ENCODE results near the gene TM9SF4.

Gene TM9SF4

GRCh38 chr20:32157611-32158010, 48.1 kb downstream of the TM9SF4 start:
- no peaks in the 10 kb centered on the region for H3K9me3 ChIP-seq (ENCODE audit: control insufficient read depth in 2 of 2, low read length in 2 of 2)
- peaks cover 53 to 61% of the 10 kb centered on the region in 2 donors for H3K36me3 ChIP-seq (ENCODE audit: control insufficient read depth in 2 of 2, insufficient read depth in 2 of 2, low read length in 2 of 2)
- no peak overlapping the region for H3K27ac ChIP-seq (ENCODE audit: low read length)
- H3K9ac ChIP-seq (ENCODE audit: low read length in 2 of 2): no peak overlapping the region
- peaks cover 3% of the 10 kb centered on the region for H3K4me1 ChIP-seq (ENCODE audit: control insufficient read depth, insufficient read depth, low read length)
- H3K4me3 ChIP-seq (ENCODE audit: low read length in 2 of 2): no peak overlapping the region
- no peaks in the 10 kb centered on the region for H3K27me3 ChIP-seq (ENCODE audit: control insufficient read depth in 1 of 2, insufficient read depth in 2 of 2, low read length in 2 of 2)

GRCh38 chr20:32158351-32158750, 48.8 kb downstream of the TM9SF4 start:
- no peak overlapping the region for H3K4me3 ChIP-seq (ENCODE audit: low read length in 2 of 2)
- no peak overlapping the region for H3K27ac ChIP-seq (ENCODE audit: low read length)
- no peak overlapping the region for H3K9ac ChIP-seq (ENCODE audit: low read length in 2 of 2)
- H3K27me3 ChIP-seq (ENCODE audit: control insufficient read depth in 1 of 2, insufficient read depth in 2 of 2, low read length in 2 of 2): no peaks in the 10 kb centered on the region
- no peaks in the 10 kb centered on the region for H3K9me3 ChIP-seq (ENCODE audit: control insufficient read depth in 2 of 2, low read length in 2 of 2)
- peaks cover 48 to 54% of the 10 kb centered on the region in 2 donors for H3K36me3 ChIP-seq (ENCODE audit: control insufficient read depth in 2 of 2, insufficient read depth in 2 of 2, low read length in 2 of 2)
- peaks cover 3% of the 10 kb centered on the region for H3K4me1 ChIP-seq (ENCODE audit: control insufficient read depth, insufficient read depth, low read length)

- no peaks in the 10 kb centered on the region for H3K9me3 ChIP-seq (ENCODE audit: control insufficient read depth in 2 of 2, low read length in 2 of 2)
- no peak overlapping the region for H3K27ac ChIP-seq (ENCODE audit: low read length)
- no peak overlapping the region for H3K4me3 ChIP-seq (ENCODE audit: low read length in 2 of 2)
- no peaks in the 10 kb centered on the region for H3K27me3 ChIP-seq (ENCODE audit: control insufficient read depth in 1 of 2, insufficient read depth in 2 of 2, low read length in 2 of 2)
- no peak overlapping the region for H3K9ac ChIP-seq (ENCODE audit: low read length in 2 of 2)
- peaks cover 45 to 52% of the 10 kb centered on the region in 2 donors for H3K36me3 ChIP-seq (ENCODE audit: control insufficient read depth in 2 of 2, insufficient read depth in 2 of 2, low read length in 2 of 2)
- H3K4me1 ChIP-seq (ENCODE audit: control insufficient read depth, insufficient read depth, low read length): peaks cover 3% of the 10 kb centered on the region
These were observed 49.6 kb downstream of the TM9SF4 start for GRCh38 chr20:32158943-32159660.

GRCh38 chr20:32159766-32160221, 50.3 kb downstream of the TM9SF4 start:
- Histone ChIP-seq H3K4me1 (ENCODE audit: control insufficient read depth, insufficient read depth, low read length) (peaks cover 3% of the 10 kb centered on the region), H3K4me3 (ENCODE audit: low read length in 2 of 2) (no peak overlapping the region), H3K9ac (ENCODE audit: low read length in 2 of 2) (no peak overlapping the region), H3K27ac (ENCODE audit: low read length) (no peak overlapping the region), H3K9me3 (ENCODE audit: control insufficient read depth in 2 of 2, low read length in 2 of 2) (no peaks in the 10 kb centered on the region), H3K36me3 (ENCODE audit: control insufficient read depth in 2 of 2, insufficient read depth in 2 of 2, low read length in 2 of 2) (peaks cover 50 to 55% of the 10 kb centered on the region in 2 donors), H3K27me3 (ENCODE audit: control insufficient read depth in 1 of 2, insufficient read depth in 2 of 2, low read length in 2 of 2) (no peaks in the 10 kb centered on the region)

GRCh38 chr20:32160341-32160740, 50.8 kb downstream of the TM9SF4 start:
- no peak overlapping the region for H3K9ac ChIP-seq (ENCODE audit: low read length in 2 of 2)

GRCh38 chr20:32162351-32162750, 52.8 kb downstream of the TM9SF4 start:
- Histone ChIP-seq H3K27me3 (ENCODE audit: control insufficient read depth in 1 of 2, insufficient read depth in 2 of 2, low read length in 2 of 2) (no peaks in the 10 kb centered on the region), H3K9ac (ENCODE audit: low read length in 2 of 2) (no peak overlapping the region), H3K4me1 (ENCODE audit: control insufficient read depth, insufficient read depth, low read length) (no peaks in the 10 kb centered on the region), H3K36me3 (ENCODE audit: control insufficient read depth in 2 of 2, insufficient read depth in 2 of 2, low read length in 2 of 2) (peaks cover 60 to 63% of the 10 kb centered on the region in 2 donors), H3K4me3 (ENCODE audit: low read length in 2 of 2) (no peak overlapping the region), H3K27ac (ENCODE audit: low read length) (no peak overlapping the region), H3K9me3 (ENCODE audit: control insufficient read depth in 2 of 2, low read length in 2 of 2) (no peaks in the 10 kb centered on the region)

More at GRCh38 chr20:32160341-32160740, 50.8 kb downstream of the TM9SF4 start:
- no peaks in the 10 kb centered on the region for H3K9me3 ChIP-seq (ENCODE audit: control insufficient read depth in 2 of 2, low read length in 2 of 2)
- H3K36me3 ChIP-seq (ENCODE audit: control insufficient read depth in 2 of 2, insufficient read depth in 2 of 2, low read length in 2 of 2): peaks cover 54 to 55% of the 10 kb centered on the region in 2 donors
- no peak overlapping the region for H3K4me3 ChIP-seq (ENCODE audit: low read length in 2 of 2)
- no peaks in the 10 kb centered on the region for H3K27me3 ChIP-seq (ENCODE audit: control insufficient read depth in 1 of 2, insufficient read depth in 2 of 2, low read length in 2 of 2)
- H3K4me1 ChIP-seq (ENCODE audit: control insufficient read depth, insufficient read depth, low read length): peaks cover 3% of the 10 kb centered on the region
- no peak overlapping the region for H3K27ac ChIP-seq (ENCODE audit: low read length)

GRCh38 chr20:32163951-32164350, 54.4 kb downstream of the TM9SF4 start:
- H3K4me1 ChIP-seq (ENCODE audit: control insufficient read depth, insufficient read depth, low read length): no peaks in the 10 kb centered on the region
- H3K36me3 ChIP-seq (ENCODE audit: control insufficient read depth in 2 of 2, insufficient read depth in 2 of 2, low read length in 2 of 2): peaks cover 51 to 53% of the 10 kb centered on the region in 2 donors
- H3K27ac ChIP-seq (ENCODE audit: low read length): no peak overlapping the region
- H3K9ac ChIP-seq (ENCODE audit: low read length in 2 of 2): no peak overlapping the region
- no peak overlapping the region for H3K4me3 ChIP-seq (ENCODE audit: low read length in 2 of 2)
- no peaks in the 10 kb centered on the region for H3K27me3 ChIP-seq (ENCODE audit: control insufficient read depth in 1 of 2, insufficient read depth in 2 of 2, low read length in 2 of 2)
- H3K9me3 ChIP-seq (ENCODE audit: control insufficient read depth in 2 of 2, low read length in 2 of 2): no peaks in the 10 kb centered on the region

- Histone ChIP-seq H3K9ac (ENCODE audit: low read length in 2 of 2) (no peak overlapping the region), H3K36me3 (ENCODE audit: control insufficient read depth in 2 of 2, insufficient read depth in 2 of 2, low read length in 2 of 2) (peaks cover 40 to 41% of the 10 kb centered on the region in 2 donors), H3K27me3 (ENCODE audit: control insufficient read depth in 1 of 2, insufficient read depth in 2 of 2, low read length in 2 of 2) (no peaks in the 10 kb centered on the region), H3K4me3 (ENCODE audit: low read length in 2 of 2) (no peak overlapping the region), H3K9me3 (ENCODE audit: control insufficient read depth in 2 of 2, low read length in 2 of 2) (no peaks in the 10 kb centered on the region), H3K4me1 (ENCODE audit: control insufficient read depth, insufficient read depth, low read length) (no peaks in the 10 kb centered on the region), H3K27ac (ENCODE audit: low read length) (no peak overlapping the region)
These were observed 55.6 kb downstream of the TM9SF4 start for GRCh38 chr20:32164984-32165735.

GRCh38 chr20:32165836-32166545, 56.5 kb downstream of the TM9SF4 start:
- Histone ChIP-seq H3K36me3 (ENCODE audit: control insufficient read depth in 2 of 2, insufficient read depth in 2 of 2, low read length in 2 of 2) (peaks cover 36% of the 10 kb centered on the region in 2 donors), H3K9ac (ENCODE audit: low read length in 2 of 2) (no peak overlapping the region), H3K27ac (ENCODE audit: low read length) (no peak overlapping the region), H3K9me3 (ENCODE audit: control insufficient read depth in 2 of 2, low read length in 2 of 2) (no peaks in the 10 kb centered on the region), H3K4me3 (ENCODE audit: low read length in 2 of 2) (no peak overlapping the region), H3K4me1 (ENCODE audit: control insufficient read depth, insufficient read depth, low read length) (no peaks in the 10 kb centered on the region), H3K27me3 (ENCODE audit: control insufficient read depth in 1 of 2, insufficient read depth in 2 of 2, low read length in 2 of 2) (no peaks in the 10 kb centered on the region)

- Histone ChIP-seq H3K9ac (ENCODE audit: low read length in 2 of 2) (no peak overlapping the region), H3K4me1 (ENCODE audit: control insufficient read depth, insufficient read depth, low read length) (no peaks in the 10 kb centered on the region), H3K36me3 (ENCODE audit: control insufficient read depth in 2 of 2, insufficient read depth in 2 of 2, low read length in 2 of 2) (peaks cover 22 to 23% of the 10 kb centered on the region in 2 donors), H3K4me3 (ENCODE audit: low read length in 2 of 2) (no peak overlapping the region), H3K27ac (ENCODE audit: low read length) (no peak overlapping the region), H3K9me3 (ENCODE audit: control insufficient read depth in 2 of 2, low read length in 2 of 2) (no peaks in the 10 kb centered on the region), H3K27me3 (ENCODE audit: control insufficient read depth in 1 of 2, insufficient read depth in 2 of 2, low read length in 2 of 2) (no peaks in the 10 kb centered on the region)
These were observed 58.0 kb downstream of the TM9SF4 start for GRCh38 chr20:32167552-32167951.

Data from stomach smooth muscle (tissue), 2 donors.